Right ventricle myocardium inferior (tissue), 1 donor: ENCODE results near the gene LNX1. TPM values are rescaled to one million over a fixed set of nuclear protein-coding genes. Genes with fewer than 3 reads are reported as not detected.
"Not testable (repeated sequence)": the region's sequence is repeated elsewhere in the genome, so short reads cannot be mapped to it uniquely, and the experiment has no call there.

Experiments used
- ATAC-seq: fragments of 200-7000 bp; cut with Tn5 transposase; one replicate; pipeline ENCODE4 v1.9.1; 2020; ENCODE audit warnings: mild to moderate bottlenecking, moderate library complexity
- DNase-seq: peaks from one replicate; pipeline ENCODE4 v3.0.0; 2021; ENCODE audit errors: missing footprints
- intact Hi-C: fragments of 100-400 bp; cut with DNase I; formaldehyde crosslinking; loops from one replicate; pipeline ENCODE4 v1.11.0; 2022
- total RNA-seq: library from RNA; stranded (reverse); fragmentation: NEBNext Ultra II Directional; extraction: Animal tissue kit (Norgen Biotek cat#: 25700); gene quantifications from one replicate; pipeline ENCODE4 v1.2.1, GENCODE V29; 2021
- donor health status: DM: no; HTN: yes; CAD: no; lungs with severe emphysema.

Gene LNX1
- total RNA-seq, 1 donor from 2014 or later: 11.2 TPM

- ATAC-seq (no peak), DNase-seq (no peak)
- intact Hi-C loops: no loop called here
Measured at GRCh38 chr4:53444954-53445353, 146.3 kb downstream of the LNX1 start.

GRCh38 chr4:53441564-53441963 lies 149.7 kb downstream of the LNX1 start:
- ATAC-seq: no peak
- intact Hi-C loops: no loop called here
- no peak for DNase-seq

GRCh38 chr4:53436251-53436650 lies 155.0 kb downstream of the LNX1 start:
- no peak for ATAC-seq
- no peak for DNase-seq
- intact Hi-C loops: no loop called here

- intact Hi-C loops: no loop called here
- ATAC-seq: no peak
Measured at GRCh38 chr4:53432528-53433424, 158.5 kb downstream of the LNX1 start.

GRCh38 chr4:53431052-53431451 lies 160.2 kb downstream of the LNX1 start:
- ATAC-seq: no peak
- no peak for DNase-seq
- intact Hi-C loops: no loop called here

More at GRCh38 chr4:53432528-53433424, 158.5 kb downstream of the LNX1 start:
- no peak for DNase-seq

- no peak for ATAC-seq
- no peak for DNase-seq
- intact Hi-C loops: no loop called here
Measured at GRCh38 chr4:53427366-53427765, 163.9 kb downstream of the LNX1 start.

GRCh38 chr4:53424280-53424679 lies 167.0 kb downstream of the LNX1 start:
- DNase-seq (no peak), ATAC-seq (no peak)
- intact Hi-C loops: no loop called here

GRCh38 chr4:53422367-53422766 lies 168.9 kb downstream of the LNX1 start:
- intact Hi-C loops: no loop called here
- DNase-seq (no peak), ATAC-seq (no peak)

- no peak for ATAC-seq
- intact Hi-C loops: no loop called here
Measured at GRCh38 chr4:53421791-53422190, 169.5 kb downstream of the LNX1 start.

GRCh38 chr4:53419208-53419607 lies 172.1 kb downstream of the LNX1 start:
- intact Hi-C loops: no loop called here
- DNase-seq (no peak), ATAC-seq (no peak)

More at GRCh38 chr4:53421791-53422190, 169.5 kb downstream of the LNX1 start:
- no peak for DNase-seq

GRCh38 chr4:53409479-53409878 lies 181.8 kb downstream of the LNX1 start:
- peak; percentile 47 for DNase-seq
- ATAC-seq, intact Hi-C loops: not testable (repeated sequence)

Other genes with a start within 250 kb of the LNX1 start
- gene SCFD2, start 225.4 kb downstream of the LNX1 start, total RNA-seq: 10.0 TPM
- gene FIP1L1, start 213.8 kb downstream of the LNX1 start, total RNA-seq: 26.0 TPM